K562 treated with DMSO at 1 percent for 12 hours (cell line): ENCODE measurements around the gene TMEM233. TPM values are rescaled to one million over a fixed set of nuclear protein-coding genes. Genes with fewer than 3 reads are reported as not detected.

Source experiments
- total RNA-seq: library from RNA; unstranded; fragments of 300-600 nt; gene quantifications from 2 replicates; pipeline ENCODE4 v1.2.3, GENCODE V29; 2022; ENCODE audit not compliant: insufficient read depth

The TMEM233 gene
- total RNA-seq, result 0.25 TPM in 1 of 2 replicates, not detected in the other

DNA sequence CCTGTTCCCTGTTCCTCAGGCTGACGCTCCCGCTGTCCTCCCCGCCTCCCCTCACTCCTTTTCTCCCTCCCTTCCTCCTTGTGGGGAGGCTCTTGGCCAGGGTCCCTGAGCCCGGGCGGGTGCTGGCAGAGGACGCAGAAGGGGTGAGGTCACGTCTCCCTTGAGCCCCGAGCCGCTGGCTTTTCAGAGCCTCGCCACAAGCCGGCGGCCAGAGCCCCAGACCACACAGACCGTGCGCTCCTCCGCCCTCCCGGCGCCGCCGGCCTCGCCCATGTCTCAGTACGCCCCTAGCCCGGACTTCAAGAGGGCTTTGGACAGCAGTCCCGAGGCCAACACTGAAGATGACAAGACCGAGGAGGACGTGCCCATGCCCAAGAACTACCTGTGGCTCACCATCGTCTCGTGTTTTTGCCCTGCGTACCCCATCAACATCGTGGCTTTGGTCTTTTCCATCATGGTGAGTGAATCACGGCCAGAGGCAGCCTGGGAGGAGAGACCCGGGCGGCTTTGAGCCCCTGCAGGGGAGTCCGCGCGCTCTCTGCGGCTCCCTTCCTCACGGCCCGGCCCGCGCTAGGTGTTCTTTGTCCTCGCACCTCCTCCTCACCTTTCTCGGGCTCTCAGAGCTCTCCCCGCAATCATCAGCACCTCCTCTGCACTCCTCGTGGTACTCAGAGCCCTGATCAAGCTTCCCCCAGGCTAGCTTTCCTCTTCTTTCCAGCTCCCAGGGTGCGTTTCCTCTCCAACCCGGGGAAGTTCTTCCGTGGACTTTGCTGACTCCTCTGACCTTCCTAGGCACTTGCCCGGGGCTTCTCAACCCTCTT, at the start of gene TMEM233:
Gene TMEM233 (plus strand): TSS at position 197 of the 821 bp plus-strand sequence. CDS start 75 bp downstream, at position 272.

GRCh38 chr12:119667577-119668323, 74.2 kb downstream of the TMEM233 start, which contains the start of gene PRKAB1:
TSS of gene PRKAB1 (plus strand) at chr12:119668133. CDS start at chr12:119668245, 112 bp downstream.

Other genes with a start within 250 kb of the TMEM233 start
- 56.5 and 84.4 TPM in 2 replicates for gene PRKAB1, start 74.4 kb downstream of the TMEM233 start, total RNA-seq